IMR-90 (cell line): ENCODE measurements around the gene GPHB5. TPM values are rescaled to one million over a fixed set of nuclear protein-coding genes. Genes with fewer than 3 reads are reported as not detected.

Experiments
- ATAC-seq: fragments of 200-7000 bp; cut with Tn5 transposase; 2 replicates; pipeline ENCODE4 v1.9.1; 2020; ENCODE audit warnings: low read depth, mild to moderate bottlenecking, moderate library complexity
- BruUV-seq: library from RNA; stranded (reverse); fragments of 400-500 nt; replicated peaks from 2 replicates; lab custom pipeline; 2021; lab: Mats Ljungman, UMichigan
- CTCF ChIA-PET: fragments of 300-600 bp; formaldehyde crosslinking; extraction: SDS; loops from one replicate; lab custom pipeline; 2021; ENCODE audit warnings: antibody characterized with exemption; lab: Yijun Ruan, JAX
- POLR2A ChIA-PET: fragments of 300-600 bp; sonication (Branson Sonifier 250); formaldehyde crosslinking; loops from one replicate; lab custom pipeline; 2022; ENCODE audit warnings: antibody characterized with exemption; ENCODE audit not compliant: unreplicated experiment; lab: Charles Lee
- DNase-seq: peaks from one replicate; pipeline ENCODE4 v3.0.0; 2013
- H2AFZ ChIP-seq: replicated peaks from 2 replicates; pipeline ENCODE3; 2013; ENCODE audit warnings: low read length, mild to moderate bottlenecking; ENCODE audit not compliant: poor library complexity
- H2AK5ac ChIP-seq: 2 replicates; pipeline ENCODE4 v1.6.1; 2013; ENCODE audit warnings: low read depth, low read length, inconsistent platforms
- H2AK9ac ChIP-seq: replicated peaks from 2 replicates; pipeline ENCODE3; 2013; ENCODE audit warnings: mild to moderate bottlenecking, low read depth, low read length, moderate library complexity; ENCODE audit not compliant: poor library complexity
- H2BK120ac ChIP-seq: 2 replicates; pipeline ENCODE4 v1.6.1; 2013; ENCODE audit warnings: low read depth, low read length, inconsistent platforms
- H2BK15ac ChIP-seq: 3 replicates; pipeline ENCODE4 v1.6.1; 2013; ENCODE audit warnings: low read depth, low read length, inconsistent platforms
- H2BK20ac ChIP-seq: 2 replicates; pipeline ENCODE4 v1.6.1; 2013; ENCODE audit warnings: low read depth, mild to moderate bottlenecking, inconsistent platforms, low read length, moderate library complexity
- H2BK5ac ChIP-seq: 2 replicates; pipeline ENCODE4 v1.6.1; 2013; ENCODE audit warnings: mild to moderate bottlenecking, low read depth, low read length, inconsistent platforms; ENCODE audit not compliant: poor library complexity, severe bottlenecking
- H3K14ac ChIP-seq: replicated peaks from 2 replicates; pipeline ENCODE4 v1.6.1; 2013; ENCODE audit warnings: low read depth, low read length, inconsistent platforms
- H3K18ac ChIP-seq: 2 replicates; pipeline ENCODE4 v1.6.1; 2013; ENCODE audit warnings: low read depth, low read length, control low read depth
- H3K23ac ChIP-seq: 2 replicates; pipeline ENCODE4 v1.6.1; 2013; ENCODE audit warnings: low read depth, low read length, inconsistent platforms
- H3K27ac ChIP-seq: 2 replicates; pipeline ENCODE4 v1.5.1; 2013; ENCODE audit warnings: mild to moderate bottlenecking, control low read depth, low read length; ENCODE audit not compliant: insufficient read depth
- H3K27me3 ChIP-seq: 2 replicates; pipeline ENCODE4 v1.6.1; 2013; ENCODE audit warnings: low read length; ENCODE audit not compliant: control insufficient read depth, insufficient read depth
- H3K36me3 ChIP-seq: 2 replicates; pipeline ENCODE4 v1.6.1; 2013; ENCODE audit warnings: low read length, mixed read lengths; ENCODE audit not compliant: control insufficient read depth, insufficient read depth
- H3K4ac ChIP-seq: 2 replicates; pipeline ENCODE4 v1.6.1; 2013; ENCODE audit warnings: low read depth, low read length, inconsistent platforms
- H3K4me1 ChIP-seq: 2 replicates; pipeline ENCODE4 v1.6.1; 2013; ENCODE audit warnings: low read length, mixed read lengths; ENCODE audit not compliant: control insufficient read depth, insufficient read depth
- H3K4me2 ChIP-seq: 2 replicates; pipeline ENCODE4 v1.6.1; 2013; ENCODE audit warnings: low read depth, mild to moderate bottlenecking, control low read depth, low read length, moderate library complexity
- H3K4me3 ChIP-seq: 2 replicates; pipeline ENCODE4 v1.5.1; 2013; ENCODE audit warnings: low read depth, mild to moderate bottlenecking, control low read depth, low read length, moderate library complexity; ENCODE audit not compliant: insufficient read depth
- H3K56ac ChIP-seq: 2 replicates; pipeline ENCODE4 v1.6.1; 2013; ENCODE audit warnings: low read length, inconsistent platforms; ENCODE audit not compliant: insufficient read depth; ENCODE audit errors: extremely low read depth
- H3K79me1 ChIP-seq, 2 experiments: 2 replicates each; pipeline ENCODE4 v1.6.1; 2013; ENCODE audit warnings: low read length in 2 of 2, inconsistent platforms in 1 of 2, low read depth in 1 of 2
- H3K9ac ChIP-seq: 2 replicates; pipeline ENCODE4 v1.6.1; 2013; ENCODE audit warnings: low read depth, low read length, control low read depth
- H3K9me1 ChIP-seq: 2 replicates; pipeline ENCODE4 v1.6.1; 2013; ENCODE audit warnings: low read length, inconsistent platforms; ENCODE audit not compliant: insufficient read depth
- H3K9me3 ChIP-seq: 2 replicates; pipeline ENCODE4 v1.6.1; 2013; ENCODE audit warnings: low read length; ENCODE audit not compliant: control insufficient read depth, insufficient read depth
- H4K20me1 ChIP-seq: 2 replicates; pipeline ENCODE4 v1.6.1; 2013; ENCODE audit warnings: low read length, inconsistent platforms; ENCODE audit not compliant: insufficient read depth
- H4K5ac ChIP-seq: 2 replicates; pipeline ENCODE4 v1.6.1; 2013; ENCODE audit warnings: mild to moderate bottlenecking, low read depth, low read length, control low read depth
- H4K8ac ChIP-seq, 2 experiments: 2 replicates each; pipeline ENCODE4 v1.6.1; 2013; ENCODE audit warnings: low read depth in 2 of 2, low read length in 2 of 2, control low read depth in 1 of 2, inconsistent platforms in 1 of 2
- H4K91ac ChIP-seq: 2 replicates; pipeline ENCODE4 v1.6.1; 2013; ENCODE audit warnings: low read depth, low read length, inconsistent platforms; ENCODE audit not compliant: insufficient read depth
- CEBPB ChIP-seq: IDR thresholded peaks from 2 replicates; pipeline ENCODE4 v1.6.1; 2012; ENCODE audit warnings: low read depth, low read length, improper control_type of control experiment
- MAFK ChIP-seq: IDR thresholded peaks from 2 replicates; pipeline ENCODE4 v1.6.1; 2012; ENCODE audit warnings: low read depth, low read length, improper control_type of control experiment
- MAZ ChIP-seq: IDR thresholded peaks from 2 replicates; pipeline ENCODE4 v1.6.1; 2012; ENCODE audit warnings: low read depth, mild to moderate bottlenecking, low read length, improper control_type of control experiment, moderate library complexity, borderline replicate concordance
- MXI1 ChIP-seq: IDR thresholded peaks from 2 replicates; pipeline ENCODE4 v1.6.1; 2012; ENCODE audit warnings: low read depth, mild to moderate bottlenecking, low read length, moderate library complexity, borderline replicate concordance
- POLR2A ChIP-seq: IDR thresholded peaks from 2 replicates; pipeline ENCODE4 v1.6.1; 2012; ENCODE audit warnings: mild to moderate bottlenecking, low read depth, low read length
- RAD21 ChIP-seq: IDR thresholded peaks from 2 replicates; pipeline ENCODE4 v1.6.1; 2012; ENCODE audit warnings: low read length, improper control_type of control experiment
- RFX5 ChIP-seq: IDR thresholded peaks from 2 replicates; pipeline ENCODE4 v1.8.0; 2012; ENCODE audit warnings: low read depth, mild to moderate bottlenecking, low read length, moderate library complexity
- WGBS, 2 experiments: methylation state at CpG; one replicate each; pipeline versions ENCODE4 v1.1.5 to v1.1.7; 2013; ENCODE audit warnings: missing lambda C conversion rate in 2 of 2; ENCODE audit not compliant: insufficient read length in 1 of 2; ENCODE audit errors: extremely low coverage in 2 of 2; 5-methylcytosine and 5-hydroxymethylcytosine counted together
- dilution Hi-C: fragments of 300-500 bp; cut with HindIII; formaldehyde crosslinking; loops from one replicate; pipeline ENCODE4 v1.14.3; 2018; ENCODE audit warnings: low sequenced_read_pairs; ENCODE audit not compliant: unreplicated experiment
- in situ Hi-C: fragments of 300-500 bp; cut with MboI; formaldehyde crosslinking; loops from 3 replicates; pipeline ENCODE4 v1.14.3; 2019; ENCODE audit warnings: low sequenced_read_pairs, inconsistent platforms, mixed read lengths
- intact Hi-C: fragments of 100-400 bp; cut with micrococcal nuclease; formaldehyde crosslinking; loops from 2 replicates; pipeline ENCODE4 v1.10.0; 2022
- polyA plus RNA-seq, 3 experiments: library from polyadenylated mRNA; depleted of rRNA; stranded (reverse); fragments of >200 nt; gene quantifications; 2 replicates each; pipeline ENCODE4 v1.2.3, GENCODE V29; 2012; ENCODE audit warnings: low replicate concordance in 1 of 3
- total RNA-seq: library from RNA; depleted of rRNA; stranded (reverse); fragments of >200 nt; gene quantifications from 2 replicates; pipeline ENCODE4 v1.2.3, GENCODE V29; 2012

GPHB5 gene
- total and polyA plus RNA-seq, 2 of the 4 experiments (the other 2 are of a cell fraction) = not detected

- H3K9me3 ChIP-seq = no peaks in the 10 kb centered on the region
- DNase-seq (no peak), ATAC-seq (no peak)
- TF ChIP-seq CEBPB (no peak), POLR2A (no peak), MAZ (no peak), RAD21 (no peak), MAFK (no peak), RFX5 (no peak), MXI1 (no peak)
- H3K9ac ChIP-seq = no peak overlapping the region
- intact Hi-C loops (no loop called here), dilution Hi-C loops (no loop called here), in situ Hi-C loops (no loop called here)
- H3K4me1 ChIP-seq = no peaks in the 10 kb centered on the region
- H3K4me3 ChIP-seq = no peak overlapping the region
- H3K14ac ChIP-seq = no peak overlapping the region
- H2BK120ac ChIP-seq = no peak overlapping the region
- no peak overlapping the region for H4K91ac ChIP-seq
- BruUV-seq = no TSS peak
- no peaks in the 10 kb centered on the region for H4K20me1 ChIP-seq
- H3K18ac ChIP-seq = no peak overlapping the region
- no peak overlapping the region for H3K27ac ChIP-seq
- no peak overlapping the region for H4K5ac ChIP-seq
- no peaks in the 10 kb centered on the region for H3K9me1 ChIP-seq
- H3K79me1 ChIP-seq = no peaks in the 10 kb centered on the region
- H3K4me2 ChIP-seq = no peak overlapping the region
- no peaks in the 10 kb centered on the region for H3K27me3 ChIP-seq
- H3K36me3 ChIP-seq = no peaks in the 10 kb centered on the region
- no peak overlapping the region for H4K8ac ChIP-seq
- H2BK5ac ChIP-seq = no peak overlapping the region
- H2AK5ac ChIP-seq = no peak overlapping the region
- CTCF ChIA-PET = no interaction called here
- H3K56ac ChIP-seq = no peak overlapping the region
- no peak overlapping the region for H3K4ac ChIP-seq
- 50% methylated on average over 2 of the region's 7 CpGs; no CpG with 5 or more reads in 1 of the 2 experiments for WGBS, 2 experiments
- H2AK9ac ChIP-seq = no peak overlapping the region
- no peak overlapping the region for H2BK15ac ChIP-seq
- H2BK20ac ChIP-seq = no peak overlapping the region
- no peak overlapping the region for H3K23ac ChIP-seq
- POLR2A ChIA-PET = no interaction called here
- no peak overlapping the region for H2AFZ ChIP-seq
Observed at GRCh38 chr14:63283884-63284248, 34.9 kb downstream of the GPHB5 start.
